Measurements from ENCODE around the gene PARN. TPM values are rescaled to one million over a fixed set of nuclear protein-coding genes. Genes with fewer than 3 reads are reported as not detected.

PARN gene
- total RNA-seq, 1 experiment from 2014 or later = 37.7 TPM

DNA sequence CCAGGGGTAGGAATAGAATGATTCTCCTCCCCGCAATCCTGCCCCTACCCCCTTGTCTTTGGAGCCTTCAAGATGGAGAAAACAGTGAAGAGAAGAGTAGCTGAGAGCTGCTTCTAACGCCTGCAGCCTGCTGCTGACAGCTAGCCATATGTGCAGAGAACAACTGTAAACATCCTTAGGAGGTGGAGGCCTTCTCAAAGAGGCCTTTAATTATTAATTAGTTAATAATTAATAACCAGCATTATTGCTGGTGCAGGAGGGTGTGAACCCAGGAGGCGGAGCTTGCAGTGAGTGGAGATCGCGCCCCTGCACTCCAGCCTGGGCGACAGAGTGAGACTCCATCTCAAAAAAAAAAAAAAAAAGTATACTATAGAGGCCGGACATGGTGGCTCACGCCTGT is 11.1 kb upstream of the PARN start:
- ChIA-PET POLR2A (interaction anchor here (0.8 to 2.1 kb wide), 2 partner anchors 11 to 137 kb away, joined by 6 to 11 read pairs; partner anchors contain the start of gene PARN), CTCF (no interaction called here)
- TF ChIP-seq ZNF671 (CRISPR knock-in tag; IDR thresholded peaks at IDR 0.05) (no peak), GTF2I (CRISPR knock-in tag; conservative IDR thresholded peaks at IDR 0.05) (no peak), STAT6 (CRISPR knock-in tag; conservative IDR thresholded peaks at IDR 0.05; ENCODE audit: low read depth) (no peak), CREB1 (CRISPR knock-in tag; IDR thresholded peaks at IDR 0.05) (no peak), TEAD1 (CRISPR knock-in tag; IDR thresholded peaks at IDR 0.05) (no peak), HMGXB4 (CRISPR knock-in tag; IDR thresholded peaks at IDR 0.05) (no peak), PREB (CRISPR knock-in tag; IDR thresholded peaks at IDR 0.05; ENCODE audit: borderline replicate concordance) (no peak), JUN (CRISPR knock-in tag; IDR thresholded peaks at IDR 0.05) (no peak), ZBTB21 (CRISPR knock-in tag; IDR thresholded peaks at IDR 0.05; ENCODE audit: borderline replicate concordance) (no peak), CTCF (IDR thresholded peaks at IDR 0.05) (no peak), IRF2 (CRISPR knock-in tag; IDR thresholded peaks at IDR 0.05; ENCODE audit: borderline replicate concordance, low read depth) (no peak), ZBTB43 (CRISPR knock-in tag; IDR thresholded peaks at IDR 0.05) (no peak), ZNF317 (CRISPR knock-in tag; IDR thresholded peaks at IDR 0.05; ENCODE audit: borderline replicate concordance, low read depth) (no peak), FOXP1 (CRISPR knock-in tag; IDR thresholded peaks at IDR 0.05; ENCODE audit: borderline replicate concordance) (no peak), ATF6 (CRISPR knock-in tag; IDR thresholded peaks at IDR 0.05) (no peak), CREM (CRISPR knock-in tag; IDR thresholded peaks at IDR 0.05) (no peak), GABPB1 (CRISPR knock-in tag; IDR thresholded peaks at IDR 0.05) (no peak), NFE2L1 (CRISPR knock-in tag; IDR thresholded peaks at IDR 0.05) (no peak)
- TF ChIP-seq, protein P1, sequence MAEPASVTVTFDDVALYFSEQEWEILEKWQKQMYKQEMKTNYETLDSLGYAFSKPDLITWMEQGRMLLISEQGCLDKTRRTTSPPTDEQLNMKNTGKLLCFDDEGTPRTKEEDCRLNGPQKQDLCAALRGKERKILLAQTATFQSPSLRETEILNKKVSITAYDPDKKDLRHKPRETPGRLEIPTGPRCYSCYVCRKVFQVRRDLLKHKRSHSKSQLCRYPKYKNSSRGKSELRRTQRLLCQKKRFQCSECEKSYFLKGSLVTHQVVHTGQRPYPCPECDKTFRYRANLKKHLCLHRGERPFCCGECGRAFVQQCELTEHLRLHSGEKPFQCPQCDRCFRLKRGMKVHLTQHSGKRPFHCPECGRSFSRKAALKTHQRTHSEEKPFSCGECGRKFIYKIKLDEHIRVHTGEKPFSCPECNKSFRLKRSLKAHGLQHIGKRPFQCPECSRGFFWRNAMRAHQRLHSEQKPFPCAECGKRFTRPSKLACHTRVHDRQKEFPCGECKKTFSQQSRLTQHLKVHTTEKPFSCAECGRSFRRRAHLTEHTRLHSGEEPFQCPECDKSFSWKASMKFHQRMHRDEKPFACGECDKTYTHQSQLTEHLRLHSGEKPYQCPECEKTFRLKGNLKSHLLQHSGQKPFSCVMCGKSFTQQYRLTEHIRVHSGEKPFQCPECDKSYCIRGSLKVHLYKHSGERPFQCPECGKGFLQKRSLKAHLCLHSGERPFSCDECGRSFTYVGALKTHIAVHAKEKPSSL (CRISPR knock-in tag; conservative IDR thresholded peaks at IDR 0.05) = no peak
- H3K27ac Mint-ChIP-seq = peak overlapping the region; percentile 2; the same call in 1 of the 2 replicates
- H3K9me3 Mint-ChIP-seq = no peaks in the 10 kb centered on the region
- H3K36me3 Mint-ChIP-seq = peaks cover 36% of the 10 kb centered on the region
- no peak for ATAC-seq
- DNase-seq (ENCODE audit: low spot score) = no peak
- no peaks in the 10 kb centered on the region for H3K27me3 Mint-ChIP-seq (ENCODE audit: low read depth)
- no peak overlapping the region for H3K4me3 Mint-ChIP-seq
- peaks cover 38% of the 10 kb centered on the region for H3K4me1 Mint-ChIP-seq

All from WTC11 (cell line).